ENCODE data around the gene FOXO1.

The FOXO1 gene

DNA sequence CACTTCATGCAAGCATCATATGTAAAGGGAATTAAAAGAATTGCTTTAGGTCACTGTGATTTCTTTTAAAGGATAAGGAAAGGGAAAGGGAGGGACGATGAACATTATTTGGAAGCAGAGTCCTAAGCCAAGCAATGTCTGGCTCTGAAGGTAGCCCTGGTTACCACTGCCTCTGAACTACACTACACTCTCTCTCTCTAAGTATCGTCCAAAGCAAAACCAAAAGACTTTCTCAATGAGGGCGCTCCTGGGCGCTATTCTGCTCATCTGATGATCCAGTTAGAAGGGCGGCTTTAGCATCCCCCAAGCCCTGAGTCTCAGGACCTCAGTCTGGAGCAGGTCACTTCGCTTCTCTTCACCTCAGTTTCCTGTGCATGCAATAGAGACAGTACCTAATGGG, 26.2 kb downstream of the FOXO1 start:
- no peak overlapping the region for H3K27ac ChIP-seq
- H3K4me3 ChIP-seq (ENCODE audit: low read depth, low read length) = no peak overlapping the region
- no peaks in the 10 kb centered on the region for H3K9me3 ChIP-seq (ENCODE audit: severe bottlenecking)
- TF ChIP-seq, protein P1, sequence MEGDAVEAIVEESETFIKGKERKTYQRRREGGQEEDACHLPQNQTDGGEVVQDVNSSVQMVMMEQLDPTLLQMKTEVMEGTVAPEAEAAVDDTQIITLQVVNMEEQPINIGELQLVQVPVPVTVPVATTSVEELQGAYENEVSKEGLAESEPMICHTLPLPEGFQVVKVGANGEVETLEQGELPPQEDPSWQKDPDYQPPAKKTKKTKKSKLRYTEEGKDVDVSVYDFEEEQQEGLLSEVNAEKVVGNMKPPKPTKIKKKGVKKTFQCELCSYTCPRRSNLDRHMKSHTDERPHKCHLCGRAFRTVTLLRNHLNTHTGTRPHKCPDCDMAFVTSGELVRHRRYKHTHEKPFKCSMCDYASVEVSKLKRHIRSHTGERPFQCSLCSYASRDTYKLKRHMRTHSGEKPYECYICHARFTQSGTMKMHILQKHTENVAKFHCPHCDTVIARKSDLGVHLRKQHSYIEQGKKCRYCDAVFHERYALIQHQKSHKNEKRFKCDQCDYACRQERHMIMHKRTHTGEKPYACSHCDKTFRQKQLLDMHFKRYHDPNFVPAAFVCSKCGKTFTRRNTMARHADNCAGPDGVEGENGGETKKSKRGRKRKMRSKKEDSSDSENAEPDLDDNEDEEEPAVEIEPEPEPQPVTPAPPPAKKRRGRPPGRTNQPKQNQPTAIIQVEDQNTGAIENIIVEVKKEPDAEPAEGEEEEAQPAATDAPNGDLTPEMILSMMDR (IDR thresholded peaks at IDR 0.05; ENCODE audit: low read depth, low read length) = no peak
- no peaks in the 10 kb centered on the region for H3K36me3 ChIP-seq
- no peak for DNase-seq
- no peaks in the 10 kb centered on the region for H3K27me3 ChIP-seq (ENCODE audit: insufficient read depth, low read depth, severe bottlenecking)

DNA sequence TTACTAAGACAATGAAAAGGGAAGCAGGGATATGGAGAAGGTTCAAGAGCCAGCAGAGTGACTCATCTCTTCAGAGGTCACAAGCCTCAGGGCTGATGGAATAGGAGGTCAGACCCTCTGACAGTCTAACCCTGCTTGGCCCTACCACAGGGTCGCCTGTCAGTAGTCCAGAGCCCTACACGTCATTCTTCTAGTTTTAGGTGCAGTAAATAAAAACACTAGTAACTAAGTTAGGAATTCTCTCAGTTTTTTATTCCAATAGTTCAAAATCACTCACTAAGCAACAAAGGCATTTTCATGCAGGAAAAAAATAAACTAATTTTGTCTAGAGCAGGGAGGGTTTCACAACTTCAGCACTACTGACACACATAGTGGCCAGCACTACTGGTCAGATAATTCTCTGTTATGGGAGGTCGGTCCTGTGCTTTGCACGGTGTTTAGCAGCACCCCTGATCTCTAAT, 27.2 kb downstream of the FOXO1 start:
- TF ChIP-seq, protein P1 (IDR thresholded peaks at IDR 0.05; ENCODE audit: low read depth, low read length) = no peak
- H3K9me3 ChIP-seq (ENCODE audit: severe bottlenecking) = no peaks in the 10 kb centered on the region
- H3K27ac ChIP-seq = no peak overlapping the region
- DNase-seq = no peak
- H3K36me3 ChIP-seq = no peaks in the 10 kb centered on the region
- H3K4me3 ChIP-seq (ENCODE audit: low read depth, low read length) = no peak overlapping the region
- H3K27me3 ChIP-seq (ENCODE audit: insufficient read depth, low read depth, severe bottlenecking) = no peaks in the 10 kb centered on the region

- Histone ChIP-seq H3K9me3 (ENCODE audit: severe bottlenecking) (no peaks in the 10 kb centered on the region), H3K4me3 (ENCODE audit: low read depth, low read length) (no peak overlapping the region), H3K27ac (no peak overlapping the region), H3K36me3 (no peaks in the 10 kb centered on the region), H3K27me3 (ENCODE audit: insufficient read depth, low read depth, severe bottlenecking) (no peaks in the 10 kb centered on the region)
- DNase-seq = no peak
- TF ChIP-seq, protein P1 (IDR thresholded peaks at IDR 0.05; ENCODE audit: low read depth, low read length) = no peak
Measured at GRCh38 chr13:40637643-40638042, 28.8 kb downstream of the FOXO1 start.

GRCh38 chr13:40635315-40635995, 31.0 kb downstream of the FOXO1 start:
- no peak overlapping the region for H3K4me3 ChIP-seq (ENCODE audit: low read depth, low read length)
- TF ChIP-seq, protein P1 (IDR thresholded peaks at IDR 0.05; ENCODE audit: low read depth, low read length) = no peak
- no peaks in the 10 kb centered on the region for H3K27me3 ChIP-seq (ENCODE audit: insufficient read depth, low read depth, severe bottlenecking)
- no peaks in the 10 kb centered on the region for H3K36me3 ChIP-seq
- no peak for DNase-seq
- H3K27ac ChIP-seq = no peak overlapping the region
- H3K9me3 ChIP-seq (ENCODE audit: severe bottlenecking) = no peaks in the 10 kb centered on the region

- TF ChIP-seq, protein P1 (IDR thresholded peaks at IDR 0.05; ENCODE audit: low read depth, low read length) = no peak
- no peaks in the 10 kb centered on the region for H3K36me3 ChIP-seq
Measured at GRCh38 chr13:40632915-40633314, 33.5 kb downstream of the FOXO1 start.

DNA sequence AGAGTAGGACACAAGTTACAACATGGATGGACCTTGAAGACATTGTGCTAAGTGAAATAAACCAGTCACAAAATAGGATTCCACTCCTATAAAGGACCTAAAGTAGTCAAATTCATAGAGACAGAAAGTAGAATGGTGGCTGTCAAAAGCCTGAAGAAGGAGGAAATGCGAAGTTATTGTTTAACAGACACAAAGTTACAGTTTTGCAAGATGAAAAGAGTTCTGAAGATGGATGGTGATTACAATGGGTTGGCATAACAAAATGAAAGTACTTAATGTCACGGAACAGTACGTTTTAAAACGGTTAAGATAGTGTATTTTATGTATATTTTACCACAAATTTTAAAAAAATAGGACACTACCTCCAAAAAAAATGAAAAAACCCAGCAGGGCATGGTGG, 34.8 kb downstream of the FOXO1 start:
- TF ChIP-seq, protein P1 (IDR thresholded peaks at IDR 0.05; ENCODE audit: low read depth, low read length) = no peak
- no peaks in the 10 kb centered on the region for H3K36me3 ChIP-seq
- H3K4me3 ChIP-seq (ENCODE audit: low read depth, low read length) = no peak overlapping the region
- H3K9me3 ChIP-seq (ENCODE audit: severe bottlenecking) = no peaks in the 10 kb centered on the region
- no peak for DNase-seq
- H3K27me3 ChIP-seq (ENCODE audit: insufficient read depth, low read depth, severe bottlenecking) = no peaks in the 10 kb centered on the region
- no peak overlapping the region for H3K27ac ChIP-seq

More at GRCh38 chr13:40632915-40633314, 33.5 kb downstream of the FOXO1 start:
- Histone ChIP-seq H3K27me3 (ENCODE audit: insufficient read depth, low read depth, severe bottlenecking) (no peaks in the 10 kb centered on the region), H3K9me3 (ENCODE audit: severe bottlenecking) (no peaks in the 10 kb centered on the region), H3K27ac (no peak overlapping the region), H3K4me3 (ENCODE audit: low read depth, low read length) (no peak overlapping the region)
- DNase-seq = no peak
